H1 (cell line): Measurements from ENCODE around the gene DGKI. TPM values are rescaled to one million over a fixed set of nuclear protein-coding genes. Genes with fewer than 3 reads are reported as not detected.

Source experiments
- CTCF ChIA-PET: fragments of 300-600 bp; sonication (Branson Sonifier 250); formaldehyde crosslinking; loops from one replicate; lab custom pipeline; 2021; ENCODE audit not compliant: partially characterized antibody; lab: Charles Lee
- POLR2A ChIA-PET: fragments of 300-600 bp; sonication (Branson Sonifier 250); formaldehyde crosslinking; loops from one replicate; lab custom pipeline; 2021; ENCODE audit warnings: inconsistent platforms; ENCODE audit not compliant: partially characterized antibody; lab: Charles Lee
- DNase-seq, 2 experiments: peaks; one replicate each; pipeline versions ENCODE4 v3.0.0 to v3.0.0-alpha.2; 2010 to 2022; ENCODE audit warnings: low spot score in 2 of 2, low read depth in 1 of 2, mixed read lengths in 1 of 2
- FAIRE-seq: peaks from 2 replicates; lab custom pipeline; 2011; peaks lifted over from hg19 to GRCh38; lab: Jason Lieb, UNC
- H2AFZ ChIP-seq: 2 replicates; pipeline ENCODE4 v1.8.1; 2012; ENCODE audit warnings: low read length, inconsistent platforms
- H2AK5ac ChIP-seq: 2 replicates; pipeline ENCODE4 v1.6.1; 2013; ENCODE audit warnings: low read depth, low read length
- H2BK120ac ChIP-seq: replicated peaks from 2 replicates; pipeline ENCODE3; 2013; ENCODE audit warnings: low read depth, low read length, inconsistent platforms
- H2BK12ac ChIP-seq: 2 replicates; pipeline ENCODE4 v1.6.1; 2013; ENCODE audit warnings: low read depth, low read length
- H2BK15ac ChIP-seq: 2 replicates; pipeline ENCODE4 v1.6.1; 2013; ENCODE audit warnings: low read length
- H2BK20ac ChIP-seq: 2 replicates; pipeline ENCODE4 v1.6.1; 2013; ENCODE audit warnings: low read length
- H2BK5ac ChIP-seq: 2 replicates; pipeline ENCODE4 v1.6.1; 2013; ENCODE audit warnings: low read depth, low read length
- H3K14ac ChIP-seq: 2 replicates; pipeline ENCODE4 v1.6.1; 2013; ENCODE audit warnings: inconsistent platforms; ENCODE audit not compliant: insufficient read length
- H3K18ac ChIP-seq: 2 replicates; pipeline ENCODE4 v1.6.1; 2013; ENCODE audit warnings: low read length; ENCODE audit errors: extremely low read depth
- H3K23ac ChIP-seq: 2 replicates; pipeline ENCODE4 v1.6.1; 2013; ENCODE audit warnings: inconsistent platforms; ENCODE audit not compliant: insufficient read length
- H3K23me2 ChIP-seq: 2 replicates; pipeline ENCODE4 v1.6.1; 2013; ENCODE audit warnings: low read depth, low read length
- H3K27ac ChIP-seq: 2 replicates; pipeline ENCODE4 v1.6.1; 2011; ENCODE audit warnings: low read depth, low read length, inconsistent platforms
- H3K27me3 ChIP-seq, 4 experiments: replicated peaks in 1 of 4; 1 replicate in 1 of 4; 2 replicates in 3 of 4; pipeline versions ENCODE4 v1.6.1 to v1.8.1; 2011 to 2013; ENCODE audit warnings: low read length in 3 of 4, mild to moderate bottlenecking in 3 of 4, inconsistent platforms in 2 of 4, mixed read lengths in 2 of 4, moderate library complexity in 1 of 4; ENCODE audit not compliant: control insufficient read depth in 3 of 4, insufficient read depth in 3 of 4; ENCODE audit errors: extremely low read depth in 1 of 4
- H3K36me3 ChIP-seq, 4 experiments: 2 replicates each; pipeline versions ENCODE4 v1.6.1 to v1.8.1; 2011 to 2013; ENCODE audit warnings: mild to moderate bottlenecking in 4 of 4, low read length in 3 of 4, moderate library complexity in 2 of 4, control low read depth in 1 of 4, inconsistent platforms in 1 of 4; ENCODE audit not compliant: insufficient read depth in 4 of 4, control insufficient read depth in 2 of 4
- H3K4ac ChIP-seq: replicated peaks from 2 replicates; pipeline ENCODE3; 2013; ENCODE audit warnings: low read length, low read depth, mixed read lengths, inconsistent platforms; ENCODE audit not compliant: insufficient read length
- H3K4me1 ChIP-seq, 4 experiments: replicated peaks in 1 of 4; 1 replicate in 1 of 4; 2 replicates in 3 of 4; pipeline versions ENCODE4 v1.6.1 to v1.8.1; 2011 to 2013; ENCODE audit warnings: low read length in 3 of 4, inconsistent platforms in 2 of 4, mixed read lengths in 1 of 4; ENCODE audit not compliant: insufficient read depth in 4 of 4, control insufficient read depth in 3 of 4
- H3K4me2 ChIP-seq, 2 experiments: 2 replicates each; pipeline versions ENCODE4 v1.6.1 to v1.8.1; 2011 to 2013; ENCODE audit warnings: low read depth in 2 of 2, low read length in 2 of 2, control low read depth in 1 of 2, inconsistent platforms in 1 of 2, mild to moderate bottlenecking in 1 of 2; ENCODE audit not compliant: insufficient read depth in 1 of 2
- H3K4me3 ChIP-seq, 4 experiments: fragments of 200-600, 300-600 bp in 1 of 4; sonication (generic), shearing (Covaris generic), sonication (Bioruptor Twin) in 1 of 4; 2 replicates each; pipeline versions ENCODE4 v1.5.1 to v1.8.1; 2011 to 2016; ENCODE audit warnings: low read length in 4 of 4, low read depth in 3 of 4, control low read depth in 2 of 4, inconsistent platforms in 2 of 4, mild to moderate bottlenecking in 2 of 4, mixed read lengths in 1 of 4, moderate library complexity in 1 of 4; ENCODE audit not compliant: insufficient read depth in 2 of 4; ENCODE audit errors: extremely low read depth in 1 of 4
- H3K56ac ChIP-seq: replicated peaks from 2 replicates; pipeline ENCODE3; 2013; ENCODE audit warnings: low read depth, mild to moderate bottlenecking, mixed read lengths, low read length, inconsistent platforms; ENCODE audit not compliant: insufficient read length
- H3K79me1 ChIP-seq: 2 replicates; pipeline ENCODE4 v1.6.1; 2013; ENCODE audit warnings: low read depth, low read length, control low read depth
- H3K79me2 ChIP-seq, 2 experiments: 2 replicates each; pipeline versions ENCODE4 v1.6.1 to v1.8.1; 2012 to 2013; ENCODE audit warnings: low read length in 2 of 2, mild to moderate bottlenecking in 2 of 2, inconsistent platforms in 1 of 2; ENCODE audit not compliant: insufficient read depth in 2 of 2, control insufficient read depth in 1 of 2
- H3K9ac ChIP-seq, 4 experiments: replicated peaks in 1 of 4; 1 replicate in 1 of 4; 2 replicates in 3 of 4; pipeline versions ENCODE4 v1.6.1 to v1.8.1; 2011 to 2013; ENCODE audit warnings: low read depth in 3 of 4, low read length in 3 of 4, control low read depth in 2 of 4, mild to moderate bottlenecking in 2 of 4, moderate library complexity in 2 of 4, inconsistent platforms in 1 of 4; ENCODE audit errors: extremely low read depth in 1 of 4
- H3K9me3 ChIP-seq, 2 experiments: 2 replicates each; pipeline versions ENCODE4 v1.6.1 to v1.8.1; 2012 to 2013; ENCODE audit warnings: mild to moderate bottlenecking in 2 of 2, moderate library complexity in 2 of 2, control low read depth in 1 of 2, inconsistent platforms in 1 of 2, low read depth in 1 of 2, low read length in 1 of 2, mixed read lengths in 1 of 2; ENCODE audit not compliant: insufficient read depth in 2 of 2
- H4K20me1 ChIP-seq, 2 experiments: replicated peaks in 1 of 2; 2 replicates each; pipeline versions ENCODE3 to v1.8.1; 2011 to 2013; ENCODE audit warnings: inconsistent platforms in 2 of 2, low read length in 2 of 2, mild to moderate bottlenecking in 1 of 2; ENCODE audit not compliant: insufficient read depth in 2 of 2, control insufficient read depth in 1 of 2
- H4K5ac ChIP-seq: 2 replicates; pipeline ENCODE4 v1.6.1; 2013; ENCODE audit warnings: low read length, low read depth, mixed read lengths, inconsistent platforms; ENCODE audit not compliant: insufficient read length
- H4K8ac ChIP-seq: 2 replicates; pipeline ENCODE4 v1.8.0; 2013; ENCODE audit warnings: mild to moderate bottlenecking, moderate library complexity, low read length, inconsistent platforms; ENCODE audit not compliant: insufficient read depth; ENCODE audit errors: extremely low read depth
- H4K91ac ChIP-seq: replicated peaks from 2 replicates; pipeline ENCODE3; 2013; ENCODE audit warnings: low read length, mixed read lengths, inconsistent platforms; ENCODE audit not compliant: insufficient read length
- BACH1 ChIP-seq: IDR thresholded peaks from 2 replicates; pipeline ENCODE4 v1.6.1; 2012; ENCODE audit warnings: low read length, improper control_type of control experiment
- CHD1 ChIP-seq: IDR thresholded peaks from 2 replicates; pipeline ENCODE4 v1.6.1; 2012; ENCODE audit warnings: low read depth, low read length, improper control_type of control experiment
- JUND ChIP-seq: IDR thresholded peaks from 2 replicates; pipeline ENCODE4 v1.6.1; 2011; ENCODE audit warnings: mild to moderate bottlenecking, improper control_type of control experiment, low read length
- KDM5A ChIP-seq: fragments of 200-600 bp; IDR thresholded peaks from 2 replicates; pipeline ENCODE4 v1.7.1; 2012; ENCODE audit warnings: mild to moderate bottlenecking, low read length, inconsistent platforms, mixed read lengths
- MAFK ChIP-seq: IDR thresholded peaks from 2 replicates; pipeline ENCODE4 v1.6.1; 2012; ENCODE audit warnings: low read depth, mild to moderate bottlenecking, improper control_type of control experiment, low read length
- NANOG ChIP-seq: IDR thresholded peaks from 2 replicates; pipeline ENCODE4 v1.6.1; 2011; ENCODE audit warnings: low read length, low read depth, mild to moderate bottlenecking, inconsistent platforms; ENCODE audit not compliant: insufficient read depth, poor library complexity, severe bottlenecking
- SIRT6 ChIP-seq: IDR thresholded peaks from one replicate; pipeline ENCODE4 v1.7.1; 2012; ENCODE audit warnings: low read length, inconsistent platforms
- SP1 ChIP-seq: IDR thresholded peaks from 2 replicates; pipeline ENCODE4 v1.6.1; 2011; ENCODE audit warnings: low read depth, low read length
- SP2 ChIP-seq: IDR thresholded peaks from 2 replicates; pipeline ENCODE4 v1.6.1; 2012; ENCODE audit warnings: mild to moderate bottlenecking, low read length, inconsistent platforms
- TAF1 ChIP-seq: IDR thresholded peaks from 2 replicates; pipeline ENCODE4 v1.6.1; 2011; ENCODE audit warnings: mild to moderate bottlenecking, low read depth, low read length
- TAF7 ChIP-seq: optimal IDR thresholded peaks from 2 replicates; pipeline ENCODE3; 2011; ENCODE audit warnings: low read depth, mild to moderate bottlenecking, inconsistent platforms, low read length, moderate library complexity, borderline replicate concordance
- TBP ChIP-seq: IDR thresholded peaks from 2 replicates; pipeline ENCODE4 v1.6.1; 2011; ENCODE audit warnings: low read depth, low read length, improper control_type of control experiment
- polyA plus RNA-seq, 7 experiments: library from polyadenylated mRNA; depleted of rRNA in 3 of 7; stranded (reverse) in 5 of 7; unstranded in 2 of 7; fragments of >200 nt in 5 of 7; fragments of 200-250 nt in 2 of 7; gene quantifications; 1 replicate in 5 of 7; 2 replicates in 1 of 7; 4 replicates in 1 of 7; pipeline versions ENCODE4 v1.2.1 to v1.2.3, GENCODE V29; 2011 to 2013; ENCODE audit warnings: missing spikeins in 2 of 7, mixed read lengths in 2 of 7
- total RNA-seq: library from RNA; stranded (reverse); fragmentation: NEBNext Ultra II Directional; extraction: Animal tissue kit (Norgen Biotek cat#: 25700); gene quantifications from 2 replicates; pipeline ENCODE4 v1.2.1, GENCODE V29; 2021
- TF ChIP-seq, protein P1 (sequence below): IDR thresholded peaks from 2 replicates; pipeline ENCODE4 v1.6.1; 2011; ENCODE audit warnings: low read depth, mild to moderate bottlenecking, low read length; ENCODE audit not compliant: insufficient read depth
- TF ChIP-seq, protein P2 (sequence below), 3 experiments: IDR thresholded peaks; 1 replicate in 2 of 3; 2 replicates in 1 of 3; pipeline versions ENCODE4 v1.5.1 to v1.6.1; 2011; ENCODE audit warnings: low read length in 3 of 3, mild to moderate bottlenecking in 3 of 3, inconsistent platforms in 2 of 3, low read depth in 1 of 3, moderate library complexity in 1 of 3; ENCODE audit not compliant: insufficient read depth in 1 of 3; ENCODE audit errors: control extremely low read depth in 1 of 3

DGKI gene
- total and polyA plus RNA-seq, 2 of the 8 experiments (the other 6 are each of a cell fraction or from before 2014, with no cell fraction given) = 0.20 to 0.71 TPM

DNA sequence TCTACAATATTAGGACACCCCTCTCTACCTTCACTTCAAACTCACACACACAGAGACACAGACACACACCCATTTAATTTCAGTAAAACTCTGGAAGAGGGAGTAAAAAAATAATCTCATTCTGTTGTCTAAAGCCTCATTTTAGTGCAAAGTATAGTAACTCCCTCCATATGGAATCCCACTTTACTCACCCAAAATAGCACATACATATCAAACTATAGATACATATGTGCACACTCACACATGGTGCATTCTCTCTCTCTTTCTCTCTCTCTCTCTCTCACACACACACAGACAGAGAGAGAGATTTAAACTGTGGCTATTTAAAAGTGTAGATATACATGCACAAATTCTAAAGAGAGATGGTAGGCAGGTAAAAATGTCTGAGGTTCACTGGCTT, 323.6 kb downstream of the DGKI start:
- H3K36me3 ChIP-seq = no peaks in the 10 kb centered on the region; a peak in 1 of 8 replicates
- H3K79me1 ChIP-seq = no peaks in the 10 kb centered on the region
- TF ChIP-seq TAF7 (no peak), KDM5A (no peak), MAFK (no peak), SIRT6 (no peak), SP2 (no peak), SP1 (no peak), TBP (no peak), TAF1 (no peak), CHD1 (no peak), NANOG (no peak), JUND (no peak), BACH1 (no peak)
- TF ChIP-seq, protein P1, sequence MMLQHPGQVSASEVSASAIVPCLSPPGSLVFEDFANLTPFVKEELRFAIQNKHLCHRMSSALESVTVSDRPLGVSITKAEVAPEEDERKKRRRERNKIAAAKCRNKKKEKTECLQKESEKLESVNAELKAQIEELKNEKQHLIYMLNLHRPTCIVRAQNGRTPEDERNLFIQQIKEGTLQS = no peak
- TF ChIP-seq, protein P2, sequence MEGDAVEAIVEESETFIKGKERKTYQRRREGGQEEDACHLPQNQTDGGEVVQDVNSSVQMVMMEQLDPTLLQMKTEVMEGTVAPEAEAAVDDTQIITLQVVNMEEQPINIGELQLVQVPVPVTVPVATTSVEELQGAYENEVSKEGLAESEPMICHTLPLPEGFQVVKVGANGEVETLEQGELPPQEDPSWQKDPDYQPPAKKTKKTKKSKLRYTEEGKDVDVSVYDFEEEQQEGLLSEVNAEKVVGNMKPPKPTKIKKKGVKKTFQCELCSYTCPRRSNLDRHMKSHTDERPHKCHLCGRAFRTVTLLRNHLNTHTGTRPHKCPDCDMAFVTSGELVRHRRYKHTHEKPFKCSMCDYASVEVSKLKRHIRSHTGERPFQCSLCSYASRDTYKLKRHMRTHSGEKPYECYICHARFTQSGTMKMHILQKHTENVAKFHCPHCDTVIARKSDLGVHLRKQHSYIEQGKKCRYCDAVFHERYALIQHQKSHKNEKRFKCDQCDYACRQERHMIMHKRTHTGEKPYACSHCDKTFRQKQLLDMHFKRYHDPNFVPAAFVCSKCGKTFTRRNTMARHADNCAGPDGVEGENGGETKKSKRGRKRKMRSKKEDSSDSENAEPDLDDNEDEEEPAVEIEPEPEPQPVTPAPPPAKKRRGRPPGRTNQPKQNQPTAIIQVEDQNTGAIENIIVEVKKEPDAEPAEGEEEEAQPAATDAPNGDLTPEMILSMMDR (IDR thresholded peaks at IDR 0.05; ENCODE audit: control extremely low read depth in 1 of 3, insufficient read depth in 1 of 3, low read depth in 1 of 3, low read length in 3 of 3) = no peak

More for the DNA sequence above, 323.6 kb downstream of the DGKI start:
- Histone ChIP-seq H2BK5ac (no peak overlapping the region), H3K4me3 (no peak overlapping the region), H4K5ac (no peak overlapping the region), H2BK20ac (no peak overlapping the region), H3K79me2 (no peaks in the 10 kb centered on the region), H2AK5ac (no peak overlapping the region), H4K8ac (no peak overlapping the region), H3K9me3 (no peaks in the 10 kb centered on the region), H2BK15ac (no peak overlapping the region), H3K4ac (no peak overlapping the region), H3K4me1 (no peaks in the 10 kb centered on the region), H3K14ac (no peak overlapping the region), H2AFZ (no peak overlapping the region), H3K4me2 (no peak overlapping the region), H3K27me3 (no peaks in the 10 kb centered on the region), H2BK120ac (no peak overlapping the region), H3K56ac (no peak overlapping the region), H3K18ac (no peak overlapping the region), H4K91ac (no peak overlapping the region), H3K27ac (no peak overlapping the region), H3K9ac (no peak overlapping the region), H2BK12ac (no peak overlapping the region), H4K20me1 (no peaks in the 10 kb centered on the region), H3K23ac (no peak overlapping the region), H3K23me2 (no peaks in the 10 kb centered on the region)
- DNase-seq (no peak), FAIRE-seq (no peak)
- CTCF ChIA-PET = no interaction called here
- POLR2A ChIA-PET = no interaction called here
